Measurements from ENCODE around the gene RBM47.
"Not testable (repeated sequence)": the region's sequence is repeated elsewhere in the genome, so short reads cannot be mapped to it uniquely, and the experiment has no call there.

Gene RBM47

GRCh38 chr4:40412388-40412787 lies 217.3 kb downstream of the RBM47 start:
- no peaks in the 10 kb centered on the region for H3F3A ChIP-seq (ENCODE audit: low read depth)
- H3K36me3 ChIP-seq (ENCODE audit: insufficient read depth, low read length) = no peaks in the 10 kb centered on the region
- no peaks in the 10 kb centered on the region for H3K9me3 ChIP-seq (ENCODE audit: insufficient read depth, low read depth, low read length)
- H3K79me2 ChIP-seq (ENCODE audit: insufficient read depth, low read length) = no peaks in the 10 kb centered on the region
- H3K9ac ChIP-seq (ENCODE audit: low read depth, low read length, poor library complexity, severe bottlenecking) = no peak overlapping the region
- no peaks in the 10 kb centered on the region for H3K9me2 ChIP-seq (replicated peaks; ENCODE audit: low read depth, low read length)
- no peak overlapping the region for H2AFZ ChIP-seq (ENCODE audit: low read length)
- no peaks in the 10 kb centered on the region for H4K20me1 ChIP-seq (ENCODE audit: insufficient read depth, low read length, poor library complexity, severe bottlenecking)
- TF ChIP-seq EZH2phosphoT487 (IDR thresholded peaks at IDR 0.05; ENCODE audit: borderline replicate concordance) (no peak), CTCF (conservative IDR thresholded peaks at IDR 0.05; ENCODE audit: low read length) (no peak)
- no peaks in the 10 kb centered on the region for H3K4me1 ChIP-seq (ENCODE audit: insufficient read depth, low read length, poor library complexity, severe bottlenecking)
- H3K4me2 ChIP-seq (ENCODE audit: low read depth, low read length, poor library complexity, severe bottlenecking) = no peak overlapping the region
- no peaks in the 10 kb centered on the region for H3K27me3 ChIP-seq (ENCODE audit: insufficient read depth, low read length, poor library complexity, severe bottlenecking)
- no peak overlapping the region for H3K4me3 ChIP-seq (ENCODE audit: low read length, poor library complexity, severe bottlenecking)

GRCh38 chr4:40409835-40410234 lies 219.8 kb downstream of the RBM47 start:
- Histone ChIP-seq H3K4me2 (ENCODE audit: low read depth, low read length, poor library complexity, severe bottlenecking) (no peak overlapping the region), H3K36me3 (ENCODE audit: insufficient read depth, low read length) (no peaks in the 10 kb centered on the region), H3K4me3 (ENCODE audit: low read length, poor library complexity, severe bottlenecking) (no peak overlapping the region), H3K9ac (ENCODE audit: low read depth, low read length, poor library complexity, severe bottlenecking) (no peak overlapping the region), H3F3A (ENCODE audit: low read depth) (no peaks in the 10 kb centered on the region), H3K4me1 (ENCODE audit: insufficient read depth, low read length, poor library complexity, severe bottlenecking) (no peaks in the 10 kb centered on the region), H3K9me3 (ENCODE audit: insufficient read depth, low read depth, low read length) (no peaks in the 10 kb centered on the region), H3K9me2 (replicated peaks; ENCODE audit: low read depth, low read length) (no peaks in the 10 kb centered on the region), H3K79me2 (ENCODE audit: insufficient read depth, low read length) (no peaks in the 10 kb centered on the region), H4K20me1 (ENCODE audit: insufficient read depth, low read length, poor library complexity, severe bottlenecking) (no peaks in the 10 kb centered on the region), H2AFZ (ENCODE audit: low read length) (no peak overlapping the region), H3K27me3 (ENCODE audit: insufficient read depth, low read length, poor library complexity, severe bottlenecking) (no peaks in the 10 kb centered on the region)
- TF ChIP-seq EZH2phosphoT487 (IDR thresholded peaks at IDR 0.05; ENCODE audit: borderline replicate concordance) (no peak), CTCF (conservative IDR thresholded peaks at IDR 0.05; ENCODE audit: low read length) (no peak)

- H3K36me3 ChIP-seq (ENCODE audit: insufficient read depth, low read length); H3F3A ChIP-seq (ENCODE audit: low read depth); H3K9me2 ChIP-seq (replicated peaks; ENCODE audit: low read depth, low read length); H4K20me1 ChIP-seq (ENCODE audit: insufficient read depth, low read length, poor library complexity, severe bottlenecking); H2AFZ ChIP-seq (ENCODE audit: low read length); H3K4me3 ChIP-seq (ENCODE audit: low read length, poor library complexity, severe bottlenecking); H3K27me3 ChIP-seq (ENCODE audit: insufficient read depth, low read length, poor library complexity, severe bottlenecking); H3K4me2 ChIP-seq (ENCODE audit: low read depth, low read length, poor library complexity, severe bottlenecking); H3K4me1 ChIP-seq (ENCODE audit: insufficient read depth, low read length, poor library complexity, severe bottlenecking); H3K9me3 ChIP-seq (ENCODE audit: insufficient read depth, low read depth, low read length); H3K9ac ChIP-seq (ENCODE audit: low read depth, low read length, poor library complexity, severe bottlenecking); H3K79me2 ChIP-seq (ENCODE audit: insufficient read depth, low read length): not testable (repeated sequence)
These were observed 222.2 kb downstream of the RBM47 start for GRCh38 chr4:40407468-40407867.

GRCh38 chr4:40406340-40406739 lies 223.3 kb downstream of the RBM47 start:
- H3K9me2 ChIP-seq (replicated peaks; ENCODE audit: low read depth, low read length) = no peaks in the 10 kb centered on the region
- no peaks in the 10 kb centered on the region for H3K36me3 ChIP-seq (ENCODE audit: insufficient read depth, low read length)
- H3K79me2 ChIP-seq (ENCODE audit: insufficient read depth, low read length) = no peaks in the 10 kb centered on the region
- H3K27me3 ChIP-seq (ENCODE audit: insufficient read depth, low read length, poor library complexity, severe bottlenecking) = no peaks in the 10 kb centered on the region
- no peaks in the 10 kb centered on the region for H3K4me1 ChIP-seq (ENCODE audit: insufficient read depth, low read length, poor library complexity, severe bottlenecking)
- no peak overlapping the region for H3K9ac ChIP-seq (ENCODE audit: low read depth, low read length, poor library complexity, severe bottlenecking)
- H3K9me3 ChIP-seq (ENCODE audit: insufficient read depth, low read depth, low read length) = no peaks in the 10 kb centered on the region
- H3K4me3 ChIP-seq (ENCODE audit: low read length, poor library complexity, severe bottlenecking) = no peak overlapping the region
- no peak for TF ChIP-seq EZH2phosphoT487 (IDR thresholded peaks at IDR 0.05; ENCODE audit: borderline replicate concordance)
- TF ChIP-seq CTCF (conservative IDR thresholded peaks at IDR 0.05; ENCODE audit: low read length) = no peak
- no peaks in the 10 kb centered on the region for H4K20me1 ChIP-seq (ENCODE audit: insufficient read depth, low read length, poor library complexity, severe bottlenecking)
- no peak overlapping the region for H2AFZ ChIP-seq (ENCODE audit: low read length)
- H3F3A ChIP-seq (ENCODE audit: low read depth) = no peaks in the 10 kb centered on the region
- no peak overlapping the region for H3K4me2 ChIP-seq (ENCODE audit: low read depth, low read length, poor library complexity, severe bottlenecking)

All from Loucy (cell line).